ENCODE results near the gene TMEM31.
A peak's percentile ranks its signal among the peaks of the same experiment; 100 is the strongest.

TMEM31 gene

GRCh38 chrX:103710609-103711008 lies at the start of gene TMEM31:
TSS of gene TMEM31 (plus strand) at chrX:103710909. CDS start at chrX:103712259, 1,350 bp downstream.
- Mint-ChIP-seq H3K27me3 (peaks cover 6% of the 10 kb centered on the region), H3K27ac (no peak within 1 kb of the TSS), H3K36me3 (no peaks in the 10 kb centered on the region), H3K9me3 (no peaks in the 10 kb centered on the region), H3K4me1 (no peaks in the 10 kb centered on the region), H3K4me3 (no peak within 1 kb of the TSS)
- no peak for DNase-seq
- CTCF ChIA-PET = interaction anchor here (1.2 to 2.3 kb wide), 2 partner anchors 9 to 99 kb away, joined by 3 to 6 read pairs; no protein-coding TSS in a partner anchor

GRCh38 chrX:103663981-103664762 lies 46.5 kb upstream of the TMEM31 start:
- Mint-ChIP-seq H3K36me3 (no peaks in the 10 kb centered on the region), H3K9me3 (no peaks in the 10 kb centered on the region), H3K27ac (no peak overlapping the region), H3K4me3 (no peak overlapping the region), H3K4me1 (no peaks in the 10 kb centered on the region), H3K27me3 (peaks cover 25% of the 10 kb centered on the region)
- DNase-seq = no peak
- CTCF ChIA-PET = no interaction called here

GRCh38 chrX:103666202-103667107 lies 44.3 kb upstream of the TMEM31 start:
- Mint-ChIP-seq H3K36me3 (no peaks in the 10 kb centered on the region), H3K4me3 (no peak overlapping the region), H3K9me3 (no peaks in the 10 kb centered on the region), H3K27ac (no peak overlapping the region), H3K27me3 (peaks cover 25% of the 10 kb centered on the region), H3K4me1 (no peaks in the 10 kb centered on the region)
- no peak for DNase-seq
- CTCF ChIA-PET = no interaction called here

GRCh38 chrX:103669745-103670144 lies 41.0 kb upstream of the TMEM31 start:
- peak overlapping the region; percentile 42 for H3K27ac Mint-ChIP-seq
- H3K9me3 Mint-ChIP-seq = no peaks in the 10 kb centered on the region
- H3K4me1 Mint-ChIP-seq = no peaks in the 10 kb centered on the region
- no peaks in the 10 kb centered on the region for H3K36me3 Mint-ChIP-seq
- DNase-seq = no peak
- H3K4me3 Mint-ChIP-seq = no peak overlapping the region
- CTCF ChIA-PET = no interaction called here
- peaks cover 12% of the 10 kb centered on the region for H3K27me3 Mint-ChIP-seq

GRCh38 chrX:103674531-103675454 lies 35.9 kb upstream of the TMEM31 start:
- Mint-ChIP-seq H3K4me3 (no peak overlapping the region), H3K4me1 (no peaks in the 10 kb centered on the region), H3K27me3 (no peaks in the 10 kb centered on the region), H3K9me3 (no peaks in the 10 kb centered on the region), H3K27ac (no peak overlapping the region), H3K36me3 (peaks cover 30% of the 10 kb centered on the region)
- no peak for DNase-seq
- CTCF ChIA-PET = no interaction called here

- CTCF ChIA-PET = no interaction called here
- Mint-ChIP-seq H3K4me1 (no peaks in the 10 kb centered on the region), H3K27me3 (no peaks in the 10 kb centered on the region), H3K36me3 (peaks cover 30% of the 10 kb centered on the region), H3K4me3 (no peak overlapping the region), H3K27ac (peak overlapping the region; percentile 28), H3K9me3 (no peaks in the 10 kb centered on the region)
- no peak for DNase-seq
Observed at GRCh38 chrX:103678199-103678993, 32.3 kb upstream of the TMEM31 start.

- H3K27ac Mint-ChIP-seq = no peak overlapping the region
- no peak for DNase-seq
- peaks cover 18% of the 10 kb centered on the region for H3K4me1 Mint-ChIP-seq
- no peak overlapping the region for H3K4me3 Mint-ChIP-seq
- no peaks in the 10 kb centered on the region for H3K9me3 Mint-ChIP-seq
- no peaks in the 10 kb centered on the region for H3K27me3 Mint-ChIP-seq
- CTCF ChIA-PET = no interaction called here
- H3K36me3 Mint-ChIP-seq = peaks cover 36% of the 10 kb centered on the region
Observed at GRCh38 chrX:103681443-103681842, 29.3 kb upstream of the TMEM31 start.

GRCh38 chrX:103685396-103685795 lies 25.3 kb upstream of the TMEM31 start:
- H3K4me3 Mint-ChIP-seq = peak overlapping the region; percentile 83
- peak overlapping the region; percentile 87 for H3K27ac Mint-ChIP-seq
- no peaks in the 10 kb centered on the region for H3K9me3 Mint-ChIP-seq
- DNase-seq = no peak
- H3K4me1 Mint-ChIP-seq = peaks cover 18% of the 10 kb centered on the region
- no peaks in the 10 kb centered on the region for H3K27me3 Mint-ChIP-seq
- CTCF ChIA-PET = interaction anchor here (1.5 kb wide), 1 partner anchor 150 kb away, joined by 4 read pairs; no protein-coding TSS in a partner anchor
- peaks cover 13% of the 10 kb centered on the region for H3K36me3 Mint-ChIP-seq

GRCh38 chrX:103686199-103687072 lies 24.3 kb upstream of the TMEM31 start, which contains the start of gene MORF4L2:
TSS of gene MORF4L2 (minus strand) at chrX:103686699. CDS start at chrX:103677027, 9,672 bp downstream.
- H3K4me3 Mint-ChIP-seq = peak within 1 kb of the TSS; percentile 83
- CTCF ChIA-PET = interaction anchor here (0.7 to 1.2 kb wide), 2 partner anchors 90 to 153 kb away, joined by 3 read pairs; no protein-coding TSS in a partner anchor
- H3K36me3 Mint-ChIP-seq = peaks cover 13% of the 10 kb centered on the region
- no peaks in the 10 kb centered on the region for H3K9me3 Mint-ChIP-seq
- peaks cover 18% of the 10 kb centered on the region for H3K4me1 Mint-ChIP-seq
- H3K27ac Mint-ChIP-seq = peak within 1 kb of the TSS; percentile 87
- no peaks in the 10 kb centered on the region for H3K27me3 Mint-ChIP-seq
- DNase-seq = peak; percentile 93

- Mint-ChIP-seq H3K27ac (no peak overlapping the region), H3K36me3 (peaks cover 13% of the 10 kb centered on the region), H3K4me3 (no peak overlapping the region), H3K27me3 (no peaks in the 10 kb centered on the region), H3K9me3 (no peaks in the 10 kb centered on the region), H3K4me1 (peaks cover 18% of the 10 kb centered on the region)
- peak; percentile 88 for DNase-seq
- CTCF ChIA-PET = interaction anchor here (0.7 to 1.2 kb wide), 2 partner anchors 91 to 154 kb away, joined by 3 read pairs; no protein-coding TSS in a partner anchor
Observed at GRCh38 chrX:103687073-103687695, 23.5 kb upstream of the TMEM31 start.

GRCh38 chrX:103687696-103688201 lies 23.0 kb upstream of the TMEM31 start:
- Mint-ChIP-seq H3K4me1 (peaks cover 18% of the 10 kb centered on the region), H3K36me3 (peaks cover 13% of the 10 kb centered on the region), H3K4me3 (no peak overlapping the region), H3K27me3 (no peaks in the 10 kb centered on the region), H3K27ac (no peak overlapping the region), H3K9me3 (no peaks in the 10 kb centered on the region)
- DNase-seq = peak; percentile 60
- CTCF ChIA-PET = no interaction called here

- Mint-ChIP-seq H3K27ac (no peak overlapping the region), H3K4me1 (peaks cover 13% of the 10 kb centered on the region), H3K27me3 (no peaks in the 10 kb centered on the region), H3K36me3 (peaks cover 8% of the 10 kb centered on the region), H3K9me3 (no peaks in the 10 kb centered on the region), H3K4me3 (no peak overlapping the region)
- CTCF ChIA-PET = interaction anchor here (0.6 kb wide), 1 partner anchor 135 kb away, joined by 3 read pairs; no protein-coding TSS in a partner anchor
- DNase-seq = no peak
Observed at GRCh38 chrX:103688946-103689345, 21.8 kb upstream of the TMEM31 start.

All from activated naive CD4-positive, alpha-beta T cell treated with anti-CD3 and anti-CD28 coated beads, Interleukin-2, amount 10 ng/mL, durations not matched to agents 7 days and 5 days (primary cell).